Activated CD4-positive, alpha-beta T cell treated with anti-CD3 and anti-CD28 coated beads, Interleukin-2, amount 50 U/mL, for 4 hours (primary cell): ENCODE data around the gene LIX1.

Experiments
- DNase-seq, 2 experiments: peaks; one replicate each; pipeline ENCODE4 v3.0.0-alpha.2; 2020

Gene LIX1

GRCh38 chr5:97071993-97072392, 70.4 kb downstream of the LIX1 start:
- no peak for DNase-seq

GRCh38 chr5:97071101-97071500, 71.3 kb downstream of the LIX1 start:
- DNase-seq = no peak

- no peak for DNase-seq
These were observed 72.2 kb downstream of the LIX1 start for GRCh38 chr5:97070234-97070633.

GRCh38 chr5:97067296-97067850, 75.0 kb downstream of the LIX1 start:
- no peak for DNase-seq

GRCh38 chr5:97065475-97065874, 76.9 kb downstream of the LIX1 start:
- DNase-seq = no peak

DNA sequence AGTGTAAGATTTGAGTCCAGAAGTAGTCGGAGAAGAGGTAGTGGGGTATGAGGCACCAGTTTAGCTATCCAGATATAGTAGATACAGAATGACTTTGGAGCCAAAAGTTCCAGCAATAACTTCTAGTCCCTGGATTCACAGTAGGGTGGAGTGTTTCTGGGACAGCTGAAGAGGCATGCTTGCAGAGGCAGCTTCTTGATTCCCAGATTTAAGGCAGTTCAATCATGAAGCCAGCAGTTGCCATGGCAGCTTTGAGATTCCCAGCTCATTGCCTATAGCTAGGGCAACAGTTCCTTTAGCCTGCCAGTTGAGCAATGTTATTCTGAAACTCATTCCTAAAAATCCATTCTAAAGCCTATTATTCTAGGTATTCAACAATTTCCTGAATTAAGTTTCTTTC, 79.2 kb downstream of the LIX1 start:
- DNase-seq = no peak

DNA sequence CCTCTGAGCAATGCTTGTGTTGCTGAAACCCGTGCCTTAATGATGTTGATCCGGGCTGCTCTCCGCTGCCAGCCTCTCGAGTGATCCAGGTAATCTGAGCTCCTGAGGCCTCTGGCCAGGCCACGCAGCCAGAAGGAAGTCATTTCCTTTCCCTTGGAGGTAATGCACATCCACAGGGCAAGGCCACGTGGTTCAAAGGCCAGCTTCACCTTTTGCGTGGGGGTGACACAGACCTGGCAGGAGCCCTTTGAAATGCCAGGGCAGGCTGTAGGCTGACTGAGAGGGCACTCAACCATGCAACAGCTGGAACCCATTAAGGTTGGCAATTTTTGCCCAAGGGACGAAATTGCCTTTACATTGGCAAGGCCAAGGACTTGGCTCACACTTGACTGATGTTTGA, 80.4 kb downstream of the LIX1 start:
- DNase-seq = no peak

GRCh38 chr5:97056263-97056662, 86.1 kb downstream of the LIX1 start:
- no peak for DNase-seq

DNA sequence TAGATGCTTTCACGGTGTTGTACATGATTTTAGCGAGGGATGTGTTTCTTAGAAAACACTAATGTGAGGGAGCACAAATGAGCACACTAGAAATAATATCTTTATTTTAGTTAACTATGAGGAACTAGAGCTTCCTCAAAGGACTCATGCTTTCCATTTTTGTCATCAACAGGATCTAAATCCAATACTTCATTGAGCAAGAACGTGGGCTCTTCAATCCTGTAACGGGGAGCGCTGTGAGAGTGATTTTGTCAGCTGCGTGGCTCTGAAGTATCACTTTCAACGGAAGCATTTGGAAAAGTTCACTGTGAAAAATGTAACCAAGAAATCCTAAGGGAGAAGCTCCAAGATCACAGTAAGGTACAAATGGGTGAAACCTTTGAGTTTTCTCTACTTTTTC, 93.2 kb downstream of the LIX1 start:
- no peak for DNase-seq

DNA sequence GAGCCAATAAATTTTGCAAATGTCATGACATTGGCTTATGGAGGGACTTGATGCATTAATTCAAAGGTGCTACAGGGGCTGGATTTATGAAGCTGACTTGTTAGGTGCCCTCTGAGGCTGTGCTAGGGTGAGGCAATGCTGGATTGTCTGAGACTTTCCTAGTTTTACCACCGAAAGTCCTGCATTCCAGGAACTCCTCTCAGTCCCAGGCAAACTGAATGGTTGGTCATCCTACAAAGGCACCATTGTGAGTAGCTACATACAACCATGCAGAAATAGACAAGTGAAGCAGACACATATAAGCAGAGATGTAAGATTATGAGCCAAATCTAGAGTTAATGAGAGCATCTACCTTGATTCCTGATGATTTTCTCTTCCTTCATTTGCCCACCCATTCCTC, 95.3 kb downstream of the LIX1 start:
- DNase-seq = no peak

- no peak for DNase-seq
These were observed 96.0 kb downstream of the LIX1 start for GRCh38 chr5:97046270-97046982.

DNA sequence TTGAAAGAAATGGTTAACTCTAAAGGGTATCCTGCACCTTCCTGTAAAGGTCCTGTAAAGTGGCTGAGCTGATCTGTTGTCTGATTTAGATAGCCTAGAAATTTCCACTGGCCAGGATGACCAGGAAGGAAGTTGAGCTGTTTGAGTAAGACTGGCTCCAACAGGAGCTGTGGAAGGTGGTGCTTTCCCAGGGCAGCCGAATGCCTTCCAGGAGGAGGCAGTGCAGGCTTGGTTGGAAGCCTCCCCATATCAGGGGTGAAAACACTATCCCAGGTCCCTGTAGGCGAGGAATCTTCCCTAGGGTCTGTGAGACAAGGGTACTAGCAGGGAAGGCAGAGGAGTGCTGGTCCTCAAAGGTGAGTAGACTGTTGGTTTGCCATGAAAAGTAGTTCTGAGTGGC, 98.4 kb downstream of the LIX1 start:
- no peak for DNase-seq

GRCh38 chr5:97043511-97043910, 98.9 kb downstream of the LIX1 start:
- no peak for DNase-seq

- no peak for DNase-seq
These were observed 99.4 kb downstream of the LIX1 start for GRCh38 chr5:97042996-97043395.
